ENCODE data around the gene CFAP69. TPM values are rescaled to one million over a fixed set of nuclear protein-coding genes. Genes with fewer than 3 reads are reported as not detected.

The CFAP69 gene
- total and polyA plus RNA-seq, 2 of the 8 experiments (the other 6 are each of a cell fraction or from before 2014, with no cell fraction given), result 1.00 to 3.8 TPM

- WGBS, 2 experiments (ENCODE audit: extremely low coverage in 1 of 2, insufficient coverage in 1 of 2, insufficient read length in 1 of 2, insufficient replicate concordance in 2 of 2, low coverage in 1 of 2, low lambda C conversion rate in 2 of 2, missing lambda C conversion rate in 1 of 2), result 95% methylated on average over 1 of the region's 1 CpG; no CpG with 5 or more reads in 1 of the 2 experiments
- no peak overlapping the region for H2BK15ac ChIP-seq (ENCODE audit: low read length)
- no peak overlapping the region for H3K9ac ChIP-seq (replicated peaks in 1 of 4; ENCODE audit: extremely low read depth in 1 of 4, low read depth in 3 of 4, low read length in 3 of 4)
- no peak overlapping the region for H3K18ac ChIP-seq (ENCODE audit: extremely low read depth, low read length)
- no peak overlapping the region for H2BK120ac ChIP-seq (replicated peaks; ENCODE audit: low read depth, low read length)
- no peak overlapping the region for H2BK20ac ChIP-seq (ENCODE audit: low read length)
- H4K91ac ChIP-seq (replicated peaks; ENCODE audit: insufficient read length, low read length), result no peak overlapping the region
- peaks cover 13% of the 10 kb centered on the region for H3K23me2 ChIP-seq (ENCODE audit: low read depth, low read length)
- H3K79me2 ChIP-seq (ENCODE audit: control insufficient read depth in 1 of 2, insufficient read depth in 2 of 2, low read length in 2 of 2), result peaks cover 0 to 26% of the 10 kb centered on the region in 2 experiments; a peak in 3 of 4 replicates
- no peak overlapping the region for H3K14ac ChIP-seq (ENCODE audit: insufficient read length)
- no peak overlapping the region; a peak in 1 of 4 replicates for H3K4me2 ChIP-seq (ENCODE audit: insufficient read depth in 1 of 2, low read depth in 2 of 2, low read length in 2 of 2)
- H3K4me1 ChIP-seq (replicated peaks in 1 of 4; ENCODE audit: control insufficient read depth in 3 of 4, insufficient read depth in 4 of 4, low read length in 3 of 4), result peaks cover 2 to 9% (median 7%) of the 10 kb centered on the region in 4 experiments; a peak in 6 of 7 replicates
- no peak overlapping the region for H3K4ac ChIP-seq (replicated peaks; ENCODE audit: insufficient read length, low read depth, low read length)
- no peaks in the 10 kb centered on the region for H3K36me3 ChIP-seq (ENCODE audit: control insufficient read depth in 2 of 4, insufficient read depth in 4 of 4, low read length in 3 of 4)
- no peak overlapping the region for H2AFZ ChIP-seq (ENCODE audit: low read length)
- no peak overlapping the region for H3K27ac ChIP-seq (ENCODE audit: low read depth, low read length)
- FAIRE-seq, result no peak
- no peaks in the 10 kb centered on the region for H3K9me3 ChIP-seq (ENCODE audit: insufficient read depth in 2 of 2, low read depth in 1 of 2, low read length in 1 of 2)
- ChIA-PET POLR2A (ENCODE audit: partially characterized antibody) (no interaction called here), CTCF (ENCODE audit: partially characterized antibody) (no interaction called here)
- no peak overlapping the region for H3K4me3 ChIP-seq (ENCODE audit: extremely low read depth in 1 of 4, insufficient read depth in 2 of 4, low read depth in 3 of 4, low read length in 4 of 4)
- H4K8ac ChIP-seq (ENCODE audit: extremely low read depth, insufficient read depth, low read length), result no peak overlapping the region
- no peak overlapping the region for H4K5ac ChIP-seq (ENCODE audit: insufficient read length, low read depth, low read length)
- H3K79me1 ChIP-seq (ENCODE audit: low read depth, low read length), result no peaks in the 10 kb centered on the region
- no peak overlapping the region for H2BK12ac ChIP-seq (ENCODE audit: low read depth, low read length)
- H2AK5ac ChIP-seq (ENCODE audit: low read depth, low read length), result no peak overlapping the region
- H3K27me3 ChIP-seq (replicated peaks in 1 of 4; ENCODE audit: control insufficient read depth in 3 of 4, extremely low read depth in 1 of 4, insufficient read depth in 3 of 4, low read length in 3 of 4), result no peaks in the 10 kb centered on the region
- no peak for DNase-seq (ENCODE audit: low read depth in 1 of 2, low spot score in 2 of 2)
- H4K20me1 ChIP-seq (replicated peaks in 1 of 2; ENCODE audit: control insufficient read depth in 1 of 2, insufficient read depth in 2 of 2, low read length in 2 of 2), result no peaks in the 10 kb centered on the region
- no peak overlapping the region for H3K56ac ChIP-seq (replicated peaks; ENCODE audit: insufficient read length, low read depth, low read length)
- no peak overlapping the region for H2BK5ac ChIP-seq (ENCODE audit: low read depth, low read length)
- H3K23ac ChIP-seq (ENCODE audit: insufficient read length), result no peak overlapping the region
- no peak for TF ChIP-seq TCF12 (IDR thresholded peaks at IDR 0.05; ENCODE audit: low read depth, low read length)
These were observed 35.2 kb upstream of the CFAP69 start for GRCh38 chr7:90209776-90210175.
